GM12875 (cell line): ENCODE results near the gene NPEPL1.

ENCODE experiments used
- H3K4me3 ChIP-seq: one replicate; pipeline ENCODE4 v1.5.1; 2011; ENCODE audit warnings: low read depth, low read length, control low read depth
- TF ChIP-seq, protein P1 (sequence below): IDR thresholded peaks from 2 replicates; pipeline ENCODE4 v1.5.1; 2011; ENCODE audit warnings: low read depth, mild to moderate bottlenecking, control low read depth, inconsistent platforms, low read length, moderate library complexity, borderline replicate concordance; ENCODE audit not compliant: insufficient read depth

Gene NPEPL1

DNA sequence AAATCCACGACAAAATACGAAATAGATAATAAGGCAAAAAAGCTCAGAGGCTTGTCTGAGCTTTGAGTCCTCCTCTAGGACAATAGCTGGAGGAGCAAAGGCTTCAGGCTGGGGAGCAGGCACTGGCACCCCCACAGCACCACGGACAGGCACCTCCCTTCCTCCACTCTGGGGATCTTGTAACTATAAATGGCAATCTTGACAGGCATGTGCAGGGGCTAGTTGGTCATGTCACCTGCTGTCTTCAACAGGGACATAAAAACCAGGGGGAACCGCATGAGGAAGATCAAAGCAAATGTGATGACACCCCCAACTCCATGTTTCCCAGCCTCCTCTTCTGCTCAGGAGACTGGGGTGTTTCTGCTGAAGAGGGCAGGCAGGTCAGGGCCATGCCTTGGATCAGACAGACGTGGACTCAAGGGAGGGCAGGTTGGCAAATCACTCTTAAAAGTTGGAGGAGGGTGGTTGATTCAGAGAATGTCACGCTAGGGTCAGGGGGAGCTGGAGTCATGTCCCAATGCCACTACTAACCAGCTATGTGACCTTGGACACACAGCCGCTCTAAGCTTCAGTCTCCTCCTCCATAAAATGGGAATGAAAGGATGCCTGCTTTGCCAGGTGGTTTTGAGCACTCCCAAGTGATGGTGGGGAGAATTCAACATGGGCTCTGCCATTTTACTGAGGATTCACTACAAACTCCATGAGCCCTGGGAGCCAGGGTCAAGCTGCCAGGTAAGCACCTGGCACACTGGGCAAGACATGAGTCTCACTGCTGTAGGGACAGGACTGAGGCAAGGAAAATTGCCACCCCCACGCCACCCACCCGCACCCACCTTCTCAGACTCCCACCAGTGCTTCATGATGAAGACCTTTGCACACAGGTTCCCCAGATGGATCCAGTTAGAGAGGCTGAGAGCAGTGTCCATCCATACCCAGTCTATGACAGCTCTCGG is 48.0 kb downstream of the NPEPL1 start:
- no peak overlapping the region for H3K4me3 ChIP-seq
- TF ChIP-seq, protein P1, sequence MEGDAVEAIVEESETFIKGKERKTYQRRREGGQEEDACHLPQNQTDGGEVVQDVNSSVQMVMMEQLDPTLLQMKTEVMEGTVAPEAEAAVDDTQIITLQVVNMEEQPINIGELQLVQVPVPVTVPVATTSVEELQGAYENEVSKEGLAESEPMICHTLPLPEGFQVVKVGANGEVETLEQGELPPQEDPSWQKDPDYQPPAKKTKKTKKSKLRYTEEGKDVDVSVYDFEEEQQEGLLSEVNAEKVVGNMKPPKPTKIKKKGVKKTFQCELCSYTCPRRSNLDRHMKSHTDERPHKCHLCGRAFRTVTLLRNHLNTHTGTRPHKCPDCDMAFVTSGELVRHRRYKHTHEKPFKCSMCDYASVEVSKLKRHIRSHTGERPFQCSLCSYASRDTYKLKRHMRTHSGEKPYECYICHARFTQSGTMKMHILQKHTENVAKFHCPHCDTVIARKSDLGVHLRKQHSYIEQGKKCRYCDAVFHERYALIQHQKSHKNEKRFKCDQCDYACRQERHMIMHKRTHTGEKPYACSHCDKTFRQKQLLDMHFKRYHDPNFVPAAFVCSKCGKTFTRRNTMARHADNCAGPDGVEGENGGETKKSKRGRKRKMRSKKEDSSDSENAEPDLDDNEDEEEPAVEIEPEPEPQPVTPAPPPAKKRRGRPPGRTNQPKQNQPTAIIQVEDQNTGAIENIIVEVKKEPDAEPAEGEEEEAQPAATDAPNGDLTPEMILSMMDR = no peak

- TF ChIP-seq, protein P1 = no peak
These were observed 48.8 kb downstream of the NPEPL1 start for GRCh38 chr20:58741384-58741783.

DNA sequence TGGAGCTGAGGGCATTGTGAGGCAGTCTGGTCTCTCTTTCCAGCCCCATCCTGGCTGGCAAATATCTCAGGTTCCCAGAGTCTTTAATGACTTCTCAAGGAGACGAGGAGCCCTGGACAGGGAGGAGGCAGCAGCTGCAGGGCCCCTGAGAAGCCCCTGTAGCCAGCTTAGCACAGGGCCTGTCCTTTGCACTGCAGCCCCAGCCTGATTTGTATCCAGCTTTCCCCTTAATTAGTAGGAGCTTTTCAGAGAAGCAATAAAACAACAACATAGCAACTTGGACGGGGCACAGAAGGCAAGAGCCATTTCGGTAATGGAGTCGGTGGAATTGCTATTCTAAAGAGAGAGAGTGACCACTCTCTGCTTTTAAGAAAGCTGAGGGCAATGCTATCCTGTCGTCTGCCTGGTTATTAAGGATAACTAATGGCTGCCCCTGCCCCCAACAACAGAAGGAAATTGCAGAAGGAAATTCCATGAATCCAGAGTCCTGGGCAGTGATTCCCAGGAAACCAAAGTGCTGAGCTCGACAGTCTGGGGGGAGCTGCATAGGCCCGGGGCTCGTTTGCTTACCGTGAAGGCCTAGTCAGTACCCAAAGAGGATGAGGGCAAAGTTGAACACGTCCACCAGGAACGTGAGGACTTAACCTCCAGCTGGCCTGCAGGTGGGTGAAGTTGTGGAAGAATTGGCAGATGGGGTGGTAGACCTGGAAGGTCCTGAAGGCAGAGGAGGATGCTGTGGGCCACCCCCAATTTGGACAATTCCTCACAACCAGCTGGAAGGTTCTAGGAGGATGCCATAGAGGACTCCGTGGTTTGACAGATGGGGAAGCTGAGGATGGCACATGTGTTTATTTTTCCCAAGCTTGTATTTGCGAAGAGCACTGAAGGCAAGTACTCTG is 50.3 kb downstream of the NPEPL1 start:
- no peak overlapping the region for H3K4me3 ChIP-seq
- TF ChIP-seq, protein P1 = no peak

More at GRCh38 chr20:58741384-58741783, 48.8 kb downstream of the NPEPL1 start:
- H3K4me3 ChIP-seq = no peak overlapping the region

GRCh38 chr20:58743929-58744534 is 51.4 kb downstream of the NPEPL1 start:
- TF ChIP-seq, protein P1 = no peak

DNA sequence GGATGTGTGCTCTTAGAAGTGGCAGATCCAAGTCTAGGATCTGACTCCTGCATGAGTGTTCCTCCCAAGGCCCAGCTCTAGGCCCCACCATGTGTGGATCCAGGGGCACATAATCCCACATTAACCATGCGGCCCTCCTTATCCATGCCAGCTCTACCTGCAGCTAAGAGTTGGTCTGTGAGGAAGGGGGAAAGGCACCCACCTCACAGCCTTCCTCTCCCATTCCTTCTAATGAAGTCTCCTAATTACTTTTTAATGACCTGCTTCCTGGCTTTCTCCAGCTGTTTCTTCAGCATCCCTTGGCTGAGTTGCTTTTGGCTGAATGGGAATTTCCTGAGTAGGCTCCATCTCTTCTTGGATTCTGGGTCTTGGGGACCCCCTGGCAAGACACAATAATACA is 52.2 kb downstream of the NPEPL1 start:
- TF ChIP-seq, protein P1 = no peak
- H3K4me3 ChIP-seq = no peak overlapping the region

More at GRCh38 chr20:58743929-58744534, 51.4 kb downstream of the NPEPL1 start:
- no peak overlapping the region for H3K4me3 ChIP-seq

DNA sequence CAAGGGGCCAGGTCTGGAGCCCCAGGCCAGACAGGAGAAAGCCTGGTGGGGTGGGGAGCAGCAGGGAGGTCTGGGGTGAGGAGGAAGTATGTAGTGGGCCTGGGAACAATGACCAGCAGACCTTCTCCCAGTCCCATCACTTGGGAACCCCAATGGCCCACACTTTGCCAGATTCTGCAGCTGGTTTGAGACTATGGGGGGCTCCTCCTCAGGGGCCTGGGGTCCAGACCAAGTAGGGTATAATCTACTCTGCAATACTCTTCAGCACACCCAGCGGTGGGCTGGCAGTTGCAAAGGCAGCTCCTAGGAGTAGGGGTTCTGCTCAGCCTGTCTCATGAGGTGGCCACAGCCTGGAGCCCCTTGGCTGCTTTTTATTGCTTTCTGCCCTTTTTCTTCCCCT is 52.8 kb downstream of the NPEPL1 start:
- TF ChIP-seq, protein P1 = no peak
- H3K4me3 ChIP-seq = no peak overlapping the region
